HL-60 (cell line): Measurements from ENCODE around the gene PPP6R2.

Experiments
- CTCF ChIP-seq: IDR thresholded peaks from one replicate; pipeline ENCODE4 v1.5.1; 2011; ENCODE audit warnings: low read length, control low read depth, inconsistent platforms; ENCODE audit not compliant: insufficient read depth
- GABPA ChIP-seq: IDR thresholded peaks from 2 replicates; pipeline ENCODE4 v1.6.1; 2012; ENCODE audit warnings: low read depth
- POLR2AphosphoS5 ChIP-seq: IDR thresholded peaks from 2 replicates; pipeline ENCODE4 v1.6.1; 2012; ENCODE audit warnings: low read depth

- TF ChIP-seq CTCF (no peak), GABPA (no peak), POLR2AphosphoS5 (no peak)
Observed at GRCh38 chr22:50473855-50474671, 130.9 kb downstream of the PPP6R2 start.
